Panc1 (cell line): ENCODE data around the gene SRF. TPM values are rescaled to one million over a fixed set of nuclear protein-coding genes. Genes with fewer than 3 reads are reported as not detected.

ENCODE experiments used
- ATAC-seq: fragments of 200-7000 bp; cut with Tn5 transposase; 2 replicates; pipeline ENCODE4 v1.9.1; 2020; ENCODE audit warnings: mild to moderate bottlenecking, moderate library complexity
- BruUV-seq: library from RNA; stranded (reverse); fragments of 400-500 nt; replicated peaks from 2 replicates; lab custom pipeline; 2021; lab: Mats Ljungman, UMichigan
- CTCF ChIA-PET: fragments of 300-600 bp; sonication (Branson Sonifier 250); formaldehyde crosslinking; loops from one replicate; lab custom pipeline; 2022; ENCODE audit warnings: antibody characterized with exemption; lab: Charles Lee
- POLR2A ChIA-PET: fragments of 300-600 bp; sonication (Branson Sonifier 250); formaldehyde crosslinking; loops from one replicate; lab custom pipeline; 2022; ENCODE audit warnings: antibody characterized with exemption; lab: Charles Lee
- DNase-seq: peaks from one replicate; pipeline ENCODE4 v3.0.0-alpha.2; 2010; ENCODE audit warnings: low read depth, low spot score
- H3K27ac ChIP-seq: 2 replicates; pipeline ENCODE4 v1.5.1; 2011; ENCODE audit warnings: mild to moderate bottlenecking, low read length, inconsistent platforms
- H3K27me3 ChIP-seq: fragments of 200-500 bp; sonication (Bioruptor generic); 2 replicates; pipeline ENCODE4 v1.6.0; 2014; ENCODE audit warnings: low read length, inconsistent platforms; ENCODE audit not compliant: control insufficient read depth, insufficient read depth
- H3K36me3 ChIP-seq: fragments of 200-500 bp; sonication (Bioruptor generic); 2 replicates; pipeline ENCODE4 v1.5.1; 2014; ENCODE audit warnings: inconsistent platforms, mild to moderate bottlenecking, low read length, moderate library complexity; ENCODE audit not compliant: control insufficient read depth, insufficient read depth
- H3K4me1 ChIP-seq: 2 replicates; pipeline ENCODE4 v1.5.1; 2011; ENCODE audit warnings: inconsistent platforms, mild to moderate bottlenecking, low read length, moderate library complexity; ENCODE audit not compliant: control insufficient read depth, insufficient read depth
- H3K4me3 ChIP-seq, 2 experiments: 2 replicates each; pipeline ENCODE4 v1.5.1; 2011 to 2012; ENCODE audit warnings: low read depth in 2 of 2, low read length in 2 of 2, mild to moderate bottlenecking in 2 of 2, inconsistent platforms in 1 of 2, moderate library complexity in 1 of 2
- H3K9me3 ChIP-seq: fragments of 200-500 bp; sonication (Bioruptor generic); 2 replicates; pipeline ENCODE4 v1.5.1; 2014; ENCODE audit warnings: low read depth, mild to moderate bottlenecking, inconsistent platforms, low read length, moderate library complexity; ENCODE audit not compliant: control insufficient read depth, insufficient read depth
- CTCF ChIP-seq: fragments of 450-650 bp; IDR thresholded peaks from 2 replicates; pipeline ENCODE4 v1.5.1; 2017; ENCODE audit warnings: mild to moderate bottlenecking
- POLR2AphosphoS5 ChIP-seq: IDR thresholded peaks from 2 replicates; pipeline ENCODE4 v1.6.1; 2012; ENCODE audit warnings: mild to moderate bottlenecking, low read depth, low read length, moderate library complexity
- REST ChIP-seq, 2 experiments: IDR thresholded peaks; 2 replicates each; pipeline ENCODE4 v1.6.1; 2011 to 2012; ENCODE audit warnings: low read depth in 2 of 2, control low read depth in 1 of 2, low read length in 1 of 2, mild to moderate bottlenecking in 1 of 2, moderate library complexity in 1 of 2; ENCODE audit not compliant: insufficient read depth in 1 of 2
- SIN3A ChIP-seq: IDR thresholded peaks from 2 replicates; pipeline ENCODE4 v1.6.1; 2012; ENCODE audit warnings: low read depth, mild to moderate bottlenecking, low read length, moderate library complexity, borderline replicate concordance; ENCODE audit not compliant: insufficient read depth
- TCF7L2 ChIP-seq: IDR thresholded peaks from 2 replicates; pipeline ENCODE4 v1.6.1; 2011; ENCODE audit warnings: mild to moderate bottlenecking, low read depth, low read length, inconsistent platforms
- in situ Hi-C: cut with HindIII; loops from 2 replicates; pipeline ENCODE4 v1.10.0; 2016; ENCODE audit warnings: low sequenced_read_pairs, low pct_unique_long_range_greater_than_20kb
- intact Hi-C: fragments of 100-400 bp; cut with micrococcal nuclease; formaldehyde crosslinking; loops from one replicate; pipeline ENCODE4 v1.10.0; 2022; ENCODE audit not compliant: unreplicated experiment
- total RNA-seq: library from RNA; stranded (reverse); gene quantifications from one replicate; pipeline ENCODE4 v1.2.1, GENCODE V29; 2021; ENCODE audit not compliant: unreplicated experiment

SRF gene
- total RNA-seq, 1 experiment from 2014 or later, result 48.9 TPM

- Histone ChIP-seq H3K27me3 (no peaks in the 10 kb centered on the region), H3K4me3 (peak overlapping the region; percentile 82 to 90), H3K36me3 (peaks cover 11% of the 10 kb centered on the region), H3K27ac (peak overlapping the region; percentile 72), H3K9me3 (no peaks in the 10 kb centered on the region), H3K4me1 (peaks cover 19% of the 10 kb centered on the region)
- CTCF ChIA-PET, result interaction anchor here (0.5 kb wide), 1 partner anchor 133 kb away, joined by 15 read pairs; no protein-coding TSS in a partner anchor
- in situ Hi-C loops (no loop called here), intact Hi-C loops (no loop called here)
- TF ChIP-seq CTCF (no peak), POLR2AphosphoS5 (0 out of 2 replicates have a peak, but pooled peaks have one; percentile 23), SIN3A (no peak), REST (IDR thresholded peaks at IDR 0.05; ENCODE audit: insufficient read depth in 1 of 2, low read depth in 2 of 2, low read length in 1 of 2) (no peak), TCF7L2 (0 out of 2 replicates have a peak, but pooled peaks have one; percentile 21)
- peak; percentile 78 for DNase-seq
- BruUV-seq, result no TSS peak
- ATAC-seq, result peak; percentile 76
- POLR2A ChIA-PET, result interaction anchor here (0.6 to 1.1 kb wide), 2 partner anchors 47 to 80 kb away, joined by 3 to 5 read pairs; no protein-coding TSS in a partner anchor
These were observed 3.4 kb downstream of the SRF start for GRCh38 chr6:43174263-43175112.

GRCh38 chr6:43175676-43176422 is 4.8 kb downstream of the SRF start:
- no TSS peak for BruUV-seq
- POLR2A ChIA-PET, result no interaction called here

More at GRCh38 chr6:43175676-43176422, 4.8 kb downstream of the SRF start:
- Histone ChIP-seq H3K4me1 (peaks cover 23% of the 10 kb centered on the region), H3K9me3 (no peaks in the 10 kb centered on the region), H3K4me3 (no peak overlapping the region), H3K36me3 (peaks cover 11% of the 10 kb centered on the region), H3K27ac (no peak overlapping the region), H3K27me3 (no peaks in the 10 kb centered on the region)
- CTCF ChIA-PET, result no interaction called here
- intact Hi-C loops (no loop called here), in situ Hi-C loops (no loop called here)
- no peak for ATAC-seq
- no peak for DNase-seq
- no peak for TF ChIP-seq TCF7L2
- TF ChIP-seq POLR2AphosphoS5, result no peak
